H4 (cell line): ENCODE results near the gene MRGPRD. TPM values are rescaled to one million over a fixed set of nuclear protein-coding genes. Genes with fewer than 3 reads are reported as not detected.
"Not testable (repeated sequence)": the region's sequence is repeated elsewhere in the genome, so short reads cannot be mapped to it uniquely, and the experiment has no call there.

ENCODE experiments used
- DNase-seq: peaks from one replicate; pipeline ENCODE4 v3.0.0-alpha.2; 2015; ENCODE audit warnings: low spot score
- total RNA-seq: library from RNA; depleted of rRNA; stranded (reverse); fragments of >200 nt; shearing (Covaris generic); gene quantifications from 2 replicates; pipeline ENCODE4 v1.2.3, GENCODE V29; 2014

The MRGPRD gene
- total RNA-seq, 1 experiment from 2014 or later: not detected

GRCh38 chr11:68994161-68994893 is 13.5 kb upstream of the MRGPRD start:
- no peak for DNase-seq

DNA sequence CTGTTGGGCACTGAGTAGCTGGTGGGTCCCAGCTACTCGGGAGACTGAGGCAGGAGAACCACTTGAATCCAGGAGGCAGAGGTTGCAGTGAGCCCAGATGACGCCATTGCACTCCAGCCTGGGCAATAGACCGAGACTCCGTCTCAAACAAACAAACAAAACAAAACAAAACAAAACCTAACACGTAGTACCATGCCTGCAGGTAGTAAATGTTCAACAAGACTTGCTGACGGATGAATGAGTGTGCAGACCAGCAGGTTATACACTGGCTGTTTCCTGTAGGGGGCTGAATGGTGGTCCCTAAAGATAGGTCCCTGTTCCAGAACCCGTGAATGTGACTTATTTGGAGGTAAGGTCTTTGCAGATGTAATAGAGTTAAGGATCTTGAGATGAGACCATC is 12.8 kb upstream of the MRGPRD start:
- DNase-seq: no peak

GRCh38 chr11:68992743-68993255 is 12.0 kb upstream of the MRGPRD start:
- DNase-seq: no peak

DNA sequence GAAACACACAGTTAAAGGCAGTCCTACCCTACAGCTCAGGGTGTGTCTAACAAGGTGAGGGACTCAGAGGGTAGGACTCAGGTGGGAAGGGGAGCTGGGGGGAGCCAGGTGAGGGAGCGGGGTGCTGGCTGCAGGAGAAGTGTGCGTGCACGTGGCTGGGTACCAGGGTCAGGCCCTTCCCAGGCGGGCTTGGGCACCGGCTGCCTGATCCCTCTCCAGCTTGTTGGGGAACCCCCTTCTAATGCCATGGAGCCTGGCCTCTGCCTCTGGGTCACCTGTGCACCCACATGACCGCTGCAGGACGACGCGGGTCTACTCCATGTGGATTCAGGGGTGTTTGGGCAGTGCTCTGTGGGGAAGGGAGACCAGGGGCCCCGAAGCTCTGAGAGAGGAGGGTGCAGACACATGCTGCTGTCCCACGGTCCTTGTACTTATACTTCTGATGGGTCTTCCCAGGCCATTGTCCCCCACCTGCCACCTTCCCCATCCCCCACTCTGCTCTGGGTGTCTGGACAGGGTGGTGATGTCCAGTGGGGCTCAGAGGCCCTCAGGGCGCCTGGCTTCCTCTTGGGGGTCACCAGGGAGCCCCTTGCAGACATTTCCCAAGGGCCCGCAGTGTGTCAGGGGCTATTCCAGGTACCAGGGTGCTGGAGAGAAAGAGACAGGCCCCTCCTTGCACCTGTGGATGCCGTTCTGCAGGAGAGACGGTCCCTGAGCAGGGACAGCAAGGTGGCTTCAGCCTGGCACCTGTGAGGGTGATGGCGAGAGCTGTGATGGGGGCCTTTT is 10.4 kb upstream of the MRGPRD start:
- DNase-seq: no peak

DNA sequence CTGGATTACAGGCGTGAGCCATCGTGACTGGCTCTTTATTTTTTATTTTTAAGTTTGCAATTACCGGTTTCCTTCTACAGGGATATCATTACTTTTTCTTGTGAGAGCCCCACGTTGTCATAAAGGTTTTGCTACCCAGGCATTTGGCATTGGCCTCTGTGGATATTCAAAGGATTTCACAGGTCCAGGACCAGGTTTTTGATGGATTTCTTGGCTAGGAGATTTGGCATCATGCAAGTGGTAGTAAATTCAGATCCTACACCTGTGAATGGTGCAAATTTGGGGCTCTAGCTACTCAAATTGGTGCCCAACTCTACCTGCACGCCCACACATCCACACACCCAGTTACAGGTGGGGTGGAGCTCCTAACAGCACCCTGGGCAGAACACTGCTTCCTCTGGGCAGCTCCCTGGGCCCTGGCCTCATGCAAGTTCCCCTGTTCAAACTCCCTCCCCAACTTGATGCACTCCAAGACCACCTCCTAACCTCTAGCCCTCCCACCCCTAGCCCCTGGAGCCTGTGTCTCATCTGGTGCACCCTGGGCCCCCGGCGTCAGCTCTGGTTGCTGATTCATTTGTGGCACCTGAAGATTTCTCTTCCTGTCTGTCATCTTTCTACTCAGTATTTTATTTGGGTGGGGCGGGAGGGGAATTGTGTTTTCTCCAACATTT is 9.3 kb upstream of the MRGPRD start:
- no peak for DNase-seq

GRCh38 chr11:68988491-68988890 is 7.7 kb upstream of the MRGPRD start:
- DNase-seq: no peak

DNA sequence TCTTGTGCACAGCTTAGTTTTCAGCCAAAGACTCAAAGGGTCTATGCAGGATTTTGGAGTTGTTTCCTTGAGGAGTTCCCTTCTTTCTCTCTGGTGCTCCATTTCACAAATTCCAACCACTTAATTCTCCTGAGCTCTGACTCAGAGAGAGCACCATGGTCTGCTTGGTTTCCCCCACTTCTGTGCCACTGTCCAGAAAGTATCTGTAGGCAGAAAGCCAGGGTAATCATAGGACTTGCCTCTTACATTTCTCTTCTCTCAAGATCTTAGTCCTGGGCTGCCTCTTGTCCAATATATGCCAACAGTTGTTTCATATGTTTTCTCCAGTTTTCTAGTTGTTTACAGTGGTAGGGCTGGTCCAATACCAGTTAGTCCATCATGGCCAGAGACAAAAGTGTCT is 6.4 kb upstream of the MRGPRD start:
- no peak for DNase-seq

DNA sequence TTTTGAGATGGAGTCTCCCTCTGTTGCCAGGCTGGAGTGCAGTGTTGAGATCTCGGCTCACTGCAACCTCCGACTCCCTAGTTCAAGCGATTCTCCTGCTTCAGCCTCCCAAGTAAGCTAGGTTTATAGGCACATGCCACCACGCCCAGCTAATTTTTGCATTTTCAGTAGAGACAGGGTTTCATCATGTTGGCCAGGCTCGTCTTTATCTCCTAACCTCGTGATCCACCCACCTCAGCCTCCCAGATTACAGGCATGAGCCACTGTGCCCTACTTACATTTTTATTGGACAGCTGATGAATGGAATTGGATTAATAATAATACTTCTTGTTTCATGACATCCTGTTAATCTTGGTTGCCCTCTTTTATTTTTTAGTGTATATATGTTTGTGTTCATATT is 3.0 kb upstream of the MRGPRD start:
- DNase-seq: no peak

- no peak for DNase-seq
Measured at GRCh38 chr11:68982134-68982533, 1.3 kb upstream of the MRGPRD start.

GRCh38 chr11:68979931-68980775 is 633 bp downstream of the MRGPRD start:
- DNase-seq: no peak

DNA sequence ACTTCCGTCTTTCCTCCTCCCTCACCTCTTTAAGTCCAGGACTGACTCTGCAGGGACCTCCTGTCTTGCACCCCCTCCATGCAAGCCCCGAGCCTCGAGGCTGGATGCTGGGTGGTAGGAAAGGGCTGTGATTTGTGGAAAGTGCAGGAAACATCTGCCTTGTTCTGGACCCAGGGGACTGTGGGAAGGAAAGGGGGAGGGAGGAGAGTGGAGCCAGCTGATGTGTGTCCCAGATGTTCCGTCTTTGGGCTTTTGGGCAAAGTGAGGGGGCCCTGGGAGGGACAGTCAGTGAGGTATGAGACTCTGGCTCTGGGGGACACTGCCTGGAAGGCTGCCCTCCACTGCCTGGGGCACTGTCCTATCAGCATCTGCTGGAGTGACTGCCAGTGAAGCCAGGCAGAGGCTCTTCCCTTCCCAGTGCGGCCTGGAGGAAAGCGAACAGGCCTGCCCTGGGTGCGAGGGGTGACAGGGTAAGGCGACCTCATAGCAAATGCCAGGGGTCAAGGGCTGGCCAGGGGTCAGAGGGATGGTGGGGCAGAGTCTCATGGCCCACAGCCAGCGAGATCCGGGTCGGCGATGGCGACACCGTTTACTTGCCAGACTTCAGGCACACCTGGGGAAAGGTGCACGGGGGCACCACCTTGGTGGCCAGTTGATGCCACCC is 1.7 kb downstream of the MRGPRD start:
- DNase-seq: no peak

DNA sequence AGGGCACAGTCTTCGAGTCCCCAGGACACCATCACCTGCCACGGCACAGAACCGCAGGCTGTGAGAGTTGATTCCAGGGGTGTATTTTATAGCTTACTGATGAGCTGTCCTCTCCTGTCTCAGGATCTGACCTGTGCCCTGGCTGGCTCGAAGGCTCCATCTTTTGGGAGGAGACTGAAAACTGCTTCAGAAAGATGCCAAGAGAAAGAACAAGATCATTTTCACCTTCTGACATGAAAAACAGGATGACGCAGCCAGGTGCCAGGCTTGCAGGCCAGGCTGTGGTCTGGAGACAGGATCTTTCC is 2.2 kb downstream of the MRGPRD start:
- DNase-seq: no peak

DNA sequence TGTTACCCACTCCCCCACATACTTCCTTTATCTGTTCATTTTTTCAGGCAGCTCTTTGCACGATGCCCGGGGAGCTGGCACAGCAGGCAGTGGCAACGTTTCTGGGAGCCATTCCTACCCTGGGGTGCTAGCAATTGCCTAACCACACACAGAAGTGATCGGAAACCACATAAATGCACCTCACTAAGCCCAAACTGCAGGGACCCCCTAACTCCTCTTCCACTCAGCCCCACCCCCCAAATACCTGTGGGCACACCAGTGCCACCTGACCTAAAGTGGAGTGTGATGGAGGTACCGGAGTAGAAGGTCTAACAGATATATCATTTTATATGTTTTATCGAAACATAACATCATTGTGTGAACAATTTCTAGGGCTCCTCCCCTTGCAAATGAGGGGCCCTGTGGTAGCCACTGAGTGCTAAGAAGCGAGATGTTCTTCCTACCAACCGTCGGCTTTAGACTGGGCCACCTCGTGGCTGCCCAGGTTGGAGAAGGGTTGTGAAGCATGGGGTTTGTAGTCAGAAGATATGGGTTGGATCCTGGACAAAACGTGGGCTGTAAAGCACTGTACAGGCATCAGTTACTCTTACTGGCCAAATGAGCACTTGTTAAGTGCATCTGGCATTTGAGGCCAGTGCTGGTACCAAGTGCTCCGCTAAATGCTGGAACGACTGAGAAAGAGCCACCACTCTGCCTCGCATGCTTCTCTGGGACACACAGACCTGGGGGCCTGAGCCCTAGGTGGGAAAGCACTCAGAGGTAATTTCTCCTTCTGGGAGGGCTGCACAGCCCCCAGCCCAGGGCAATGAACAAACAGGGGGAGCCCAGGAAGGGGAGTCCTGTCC is 2.8 kb downstream of the MRGPRD start:
- DNase-seq: no peak

DNA sequence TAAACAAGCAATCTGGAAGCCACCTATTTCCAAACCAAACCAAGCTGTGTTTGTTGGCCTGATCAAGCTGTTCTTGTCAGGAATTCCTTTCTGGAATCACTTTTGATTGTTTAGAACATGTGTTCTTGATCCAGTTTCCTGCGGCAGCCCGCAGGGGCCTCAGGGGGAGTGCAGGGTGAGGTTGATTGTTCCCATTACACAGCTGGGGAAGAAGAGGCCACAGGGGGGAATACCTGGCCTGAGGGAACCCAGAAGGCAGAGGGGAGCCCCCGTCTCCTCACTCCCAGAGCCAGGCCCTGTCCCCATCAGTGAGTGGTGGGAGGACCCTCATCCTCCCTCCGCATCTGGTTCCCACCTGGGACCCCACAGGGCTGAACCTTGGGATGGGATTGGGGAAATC is 4.2 kb downstream of the MRGPRD start:
- DNase-seq: no peak

DNA sequence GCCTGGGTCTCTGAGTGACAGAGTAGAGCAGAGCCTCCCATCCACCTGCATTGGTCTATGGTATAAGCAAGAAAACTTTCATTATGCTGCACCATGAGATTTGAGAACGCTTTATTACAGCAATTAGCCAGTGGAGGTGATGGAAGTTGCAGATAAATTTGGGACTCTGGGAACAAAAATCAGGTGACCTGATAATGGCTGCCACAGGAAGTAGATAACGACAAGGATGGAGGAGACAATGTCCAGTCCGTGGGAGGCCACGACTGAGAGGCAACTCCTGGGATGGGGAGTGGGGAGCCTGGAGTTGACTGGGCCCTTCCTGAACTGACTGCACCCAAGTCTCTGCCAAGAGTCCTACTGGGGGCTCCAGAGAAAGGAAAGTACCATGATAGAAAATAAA is 4.7 kb downstream of the MRGPRD start:
- DNase-seq: no peak

GRCh38 chr11:68974421-68975194 is 6.2 kb downstream of the MRGPRD start:
- DNase-seq: no peak

GRCh38 chr11:68973706-68974105 is 7.1 kb downstream of the MRGPRD start:
- not testable (repeated sequence) for DNase-seq

- DNase-seq: no peak
Measured at GRCh38 chr11:68973219-68973618, 7.6 kb downstream of the MRGPRD start.

- no peak for DNase-seq
Measured at GRCh38 chr11:68970921-68971636, 9.7 kb downstream of the MRGPRD start.
